Activated CD8-positive, alpha-beta memory T cell treated with anti-CD3 and anti-CD28 coated beads, Interleukin-2, amount 50 U/mL, for 24 hours (primary cell): ENCODE results near the gene TWNK.

Experiments
- DNase-seq: peaks from one replicate; pipeline ENCODE4 v3.0.0-alpha.2; 2020; ENCODE audit errors: extremely low read depth

TWNK gene

GRCh38 chr10:100986952-100987684 lies at the start of gene TWNK, which contains the start of gene MRPL43:
Gene TWNK (plus strand): TSS chr10:100987543. CDS start chr10:100988211, 668 bp downstream.
Gene MRPL43 (minus strand): TSS chr10:100987497. CDS start chr10:100987443, 54 bp downstream.
- DNase-seq, result peak; percentile 73

- DNase-seq, result no peak
Measured at GRCh38 chr10:100939763-100940344, 47.5 kb upstream of the TWNK start.

- DNase-seq, result no peak
Measured at GRCh38 chr10:100942229-100942628, 45.1 kb upstream of the TWNK start.

- DNase-seq, result no peak
Measured at GRCh38 chr10:100943508-100943907, 43.8 kb upstream of the TWNK start.

GRCh38 chr10:100945754-100946153 lies 41.6 kb upstream of the TWNK start:
- DNase-seq, result no peak

GRCh38 chr10:100948916-100949315 lies 38.4 kb upstream of the TWNK start:
- DNase-seq, result no peak

- DNase-seq, result no peak
Measured at GRCh38 chr10:100960251-100960650, 27.1 kb upstream of the TWNK start.

GRCh38 chr10:100962351-100963080 lies 24.8 kb upstream of the TWNK start:
- DNase-seq, result no peak

- DNase-seq, result no peak
Measured at GRCh38 chr10:100963826-100964225, 23.5 kb upstream of the TWNK start.

- DNase-seq, result no peak
Measured at GRCh38 chr10:100965820-100966219, 21.5 kb upstream of the TWNK start.

GRCh38 chr10:100966887-100967286 lies 20.5 kb upstream of the TWNK start:
- no peak for DNase-seq

GRCh38 chr10:100967332-100967731 lies 20.0 kb upstream of the TWNK start:
- no peak for DNase-seq

GRCh38 chr10:100968062-100968736 lies 19.1 kb upstream of the TWNK start:
- no peak for DNase-seq

GRCh38 chr10:100968863-100969186 lies 18.5 kb upstream of the TWNK start:
- no peak for DNase-seq

GRCh38 chr10:100969187-100970075 lies 17.9 kb upstream of the TWNK start, which contains the start of gene SEMA4G:
Gene SEMA4G (plus strand): TSS chr10:100969504. CDS start chr10:100972913, 3,409 bp downstream.
- no peak for DNase-seq

GRCh38 chr10:100970076-100970913 lies 17.0 kb upstream of the TWNK start:
- no peak for DNase-seq

GRCh38 chr10:100970914-100971811 lies 16.2 kb upstream of the TWNK start:
- DNase-seq, result no peak

GRCh38 chr10:100972115-100972903 lies 15.0 kb upstream of the TWNK start:
- DNase-seq, result no peak
